Mammary epithelial cell (primary cell): ENCODE data around the gene FZD1.

Experiments
- EZH2 ChIP-seq: IDR thresholded peaks from 2 replicates; pipeline ENCODE4 v1.6.1; 2012; ENCODE audit warnings: low read length, inconsistent platforms, borderline replicate concordance
- TF ChIP-seq, protein P1 (sequence below), 2 donors: IDR thresholded peaks in 1 of 2; conservative IDR thresholded peaks in 1 of 2; 2 replicates each; pipeline ENCODE4 v1.5.1; 2011 to 2012; ENCODE audit warnings: inconsistent platforms in 2 of 2, low read length in 2 of 2, mild to moderate bottlenecking in 2 of 2, control low read depth in 1 of 2, low read depth in 1 of 2; ENCODE audit not compliant: insufficient read depth in 1 of 2; ENCODE audit errors: extremely low read depth in 1 of 2

DNA sequence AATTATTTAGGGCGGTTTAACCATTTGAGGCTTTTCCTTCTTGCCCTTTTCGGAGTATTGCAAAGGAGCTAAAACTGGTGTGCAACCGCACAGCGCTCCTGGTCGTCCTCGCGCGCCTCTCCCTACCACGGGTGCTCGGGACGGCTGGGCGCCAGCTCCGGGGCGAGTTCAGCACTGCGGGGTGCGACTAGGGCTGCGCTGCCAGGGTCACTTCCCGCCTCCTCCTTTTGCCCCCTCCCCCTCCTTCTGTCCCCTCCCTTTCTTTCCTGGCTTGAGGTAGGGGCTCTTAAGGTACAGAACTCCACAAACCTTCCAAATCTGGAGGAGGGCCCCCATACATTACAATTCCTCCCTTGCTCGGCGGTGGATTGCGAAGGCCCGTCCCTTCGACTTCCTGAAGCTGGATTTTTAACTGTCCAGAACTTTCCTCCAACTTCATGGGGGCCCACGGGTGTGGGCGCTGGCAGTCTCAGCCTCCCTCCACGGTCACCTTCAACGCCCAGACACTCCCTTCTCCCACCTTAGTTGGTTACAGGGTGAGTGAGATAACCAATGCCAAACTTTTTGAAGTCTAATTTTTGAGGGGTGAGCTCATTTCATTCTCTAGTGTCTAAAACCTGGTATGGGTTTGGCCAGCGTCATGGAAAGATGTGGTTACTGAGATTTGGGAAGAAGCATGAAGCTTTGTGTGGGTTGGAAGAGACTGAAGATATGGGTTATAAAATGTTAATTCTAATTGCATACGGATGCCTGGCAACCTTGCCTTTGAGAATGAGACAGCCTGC lies 3.1 kb downstream of the FZD1 start:
- TF ChIP-seq, protein P1, sequence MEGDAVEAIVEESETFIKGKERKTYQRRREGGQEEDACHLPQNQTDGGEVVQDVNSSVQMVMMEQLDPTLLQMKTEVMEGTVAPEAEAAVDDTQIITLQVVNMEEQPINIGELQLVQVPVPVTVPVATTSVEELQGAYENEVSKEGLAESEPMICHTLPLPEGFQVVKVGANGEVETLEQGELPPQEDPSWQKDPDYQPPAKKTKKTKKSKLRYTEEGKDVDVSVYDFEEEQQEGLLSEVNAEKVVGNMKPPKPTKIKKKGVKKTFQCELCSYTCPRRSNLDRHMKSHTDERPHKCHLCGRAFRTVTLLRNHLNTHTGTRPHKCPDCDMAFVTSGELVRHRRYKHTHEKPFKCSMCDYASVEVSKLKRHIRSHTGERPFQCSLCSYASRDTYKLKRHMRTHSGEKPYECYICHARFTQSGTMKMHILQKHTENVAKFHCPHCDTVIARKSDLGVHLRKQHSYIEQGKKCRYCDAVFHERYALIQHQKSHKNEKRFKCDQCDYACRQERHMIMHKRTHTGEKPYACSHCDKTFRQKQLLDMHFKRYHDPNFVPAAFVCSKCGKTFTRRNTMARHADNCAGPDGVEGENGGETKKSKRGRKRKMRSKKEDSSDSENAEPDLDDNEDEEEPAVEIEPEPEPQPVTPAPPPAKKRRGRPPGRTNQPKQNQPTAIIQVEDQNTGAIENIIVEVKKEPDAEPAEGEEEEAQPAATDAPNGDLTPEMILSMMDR (conservative IDR thresholded peaks at IDR 0.05 in 1 of 2, IDR thresholded peaks at IDR 0.05 in 1 of 2; ENCODE audit: extremely low read depth in 1 of 2, insufficient read depth in 1 of 2, low read depth in 1 of 2, low read length in 2 of 2): no peak
- TF ChIP-seq EZH2: no peak
